Left colon (tissue), 2 donors: ENCODE data around the gene CHST6. TPM values are rescaled to one million over a fixed set of nuclear protein-coding genes. Genes with fewer than 3 reads are reported as not detected.
"Not testable (repeated sequence)": the region's sequence is repeated elsewhere in the genome, so short reads cannot be mapped to it uniquely, and the experiment has no call there.

Experiments used
- ATAC-seq: fragments of 200-7000 bp; cut with Tn5 transposase; one replicate; pipeline ENCODE4 v1.9.1; 2020; ENCODE audit warnings: mild to moderate bottlenecking, moderate library complexity
- DNase-seq, 2 donors: peaks; one replicate each; pipeline ENCODE4 v3.0.0-alpha.2; 2020
- intact Hi-C, 2 donors: fragments of 100-400 bp; cut with DNase I in 1 of 2; cut with micrococcal nuclease in 1 of 2; formaldehyde crosslinking; loops; one replicate each; pipeline versions ENCODE4 v1.11.2 to v1.14.0; 2022; cut with DNase I, micrococcal nuclease
- total RNA-seq, 2 donors: library from RNA; stranded (reverse); fragmentation: NEBNext Ultra II Directional; extraction: Animal tissue kit (Norgen Biotek cat#: 25700); gene quantifications; one replicate each; pipeline ENCODE4 v1.2.1, GENCODE V29; 2021
- donor health status: DM: no; HTN: no; CAD: no.
- donor health status: DM: yes; HTN: yes; CAD: no.

The CHST6 gene
- total RNA-seq, 2 donors from 2014 or later = 2.0 to 4.0 TPM

- ATAC-seq (no peak), DNase-seq (no peak)
- intact Hi-C loops = no loop called here
These were observed 19.1 kb upstream of the CHST6 start for GRCh38 chr16:75514296-75514695.

DNA sequence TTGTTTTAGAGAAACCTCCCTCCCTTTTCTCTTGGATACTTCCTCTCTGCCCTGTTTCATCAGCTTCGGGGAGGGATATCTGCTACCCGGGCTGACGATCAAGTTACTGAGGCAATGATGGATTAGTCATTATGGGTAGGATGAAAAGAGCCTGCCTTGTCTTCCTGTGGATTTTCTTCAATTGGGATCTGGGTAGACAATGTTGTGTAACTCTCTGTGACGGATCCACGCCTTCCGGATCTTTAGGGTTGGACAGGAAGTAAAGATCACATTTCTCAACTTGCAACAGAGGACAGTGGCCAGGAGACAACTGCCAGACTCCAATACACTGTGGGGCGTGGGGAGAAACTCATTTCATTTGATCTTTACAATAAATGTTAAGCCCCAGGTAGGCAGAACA lies 11.3 kb upstream of the CHST6 start:
- ATAC-seq (peak; percentile 88), DNase-seq (no peak)
- intact Hi-C loops = no loop called here

GRCh38 chr16:75506107-75506506 lies 10.9 kb upstream of the CHST6 start:
- intact Hi-C loops = no loop called here
- DNase-seq (no peak), ATAC-seq (no peak)

DNA sequence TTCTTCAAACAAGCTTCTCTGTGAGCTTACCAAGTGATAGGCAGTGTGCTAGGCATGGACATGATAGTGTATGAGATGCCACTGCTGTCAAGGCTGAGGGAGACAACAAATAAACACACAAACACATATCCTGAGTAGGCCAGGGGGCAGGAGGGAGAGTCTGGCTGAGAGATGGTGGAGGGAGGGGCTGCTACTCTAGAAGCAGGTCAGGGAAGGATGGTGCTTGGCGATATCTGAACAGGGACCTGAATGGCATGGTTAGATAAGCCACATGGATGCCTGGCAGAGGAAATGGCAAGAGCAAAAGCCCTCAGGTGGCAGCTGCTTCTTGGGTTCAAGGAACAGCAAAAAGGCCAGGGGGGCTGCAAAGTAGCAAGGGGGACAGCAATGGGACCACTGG lies 8.6 kb upstream of the CHST6 start:
- no peak for DNase-seq
- ATAC-seq = no peak
- intact Hi-C loops = no loop called here

DNA sequence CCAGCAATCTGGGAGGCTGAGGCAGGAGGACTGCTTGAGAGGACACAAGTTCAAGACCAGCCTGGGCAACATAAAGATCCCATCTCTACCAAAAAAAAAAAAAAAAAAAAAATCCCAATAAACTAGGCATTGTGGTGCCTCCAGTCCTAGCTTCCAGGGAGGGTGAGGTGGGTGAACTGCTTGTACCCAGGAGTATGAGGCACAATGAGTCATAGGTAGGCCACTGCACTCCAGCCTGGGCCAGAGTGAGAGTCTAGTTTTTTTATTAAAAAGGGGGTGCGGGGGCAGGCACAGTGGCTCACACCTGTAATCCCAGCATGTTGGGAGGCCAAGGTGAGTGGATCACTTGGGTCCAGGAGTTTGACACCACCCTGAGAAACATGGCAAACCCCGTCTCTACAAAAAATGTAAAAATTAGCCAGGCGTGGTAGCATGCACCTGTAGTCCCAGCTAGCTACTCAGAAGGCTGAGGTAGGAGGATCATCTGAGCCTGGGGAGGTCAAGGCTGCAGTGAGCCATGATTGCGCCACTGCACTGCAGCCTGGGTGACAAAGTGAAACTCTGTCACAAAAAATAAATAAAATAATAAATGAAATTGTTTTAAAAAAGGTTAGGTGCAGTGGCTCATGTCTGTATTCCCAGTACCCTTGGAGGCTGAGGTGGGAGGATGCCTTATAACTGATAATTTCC lies 7.8 kb upstream of the CHST6 start:
- ATAC-seq (no peak), DNase-seq (no peak)
- intact Hi-C loops = no loop called here

DNA sequence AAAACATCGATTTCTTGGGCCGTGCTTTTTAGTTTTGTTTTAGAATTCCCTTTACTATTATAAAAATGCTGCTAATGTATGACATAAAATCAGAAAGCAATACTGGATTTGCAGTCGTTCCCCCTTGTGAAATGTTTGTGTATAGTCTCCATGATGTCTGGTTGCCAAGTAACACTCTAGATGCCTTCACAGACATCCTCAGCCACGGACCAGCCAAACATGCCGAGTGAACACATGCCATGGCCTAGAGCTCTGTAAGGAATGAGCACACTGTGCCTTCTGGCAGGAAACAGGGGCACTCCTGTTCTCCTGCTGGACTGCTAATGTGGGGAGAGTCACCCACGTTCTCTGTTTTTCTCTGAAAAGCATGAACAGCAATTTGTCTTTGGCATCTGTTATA lies 6.6 kb upstream of the CHST6 start:
- DNase-seq, intact Hi-C loops, ATAC-seq: not testable (repeated sequence)

DNA sequence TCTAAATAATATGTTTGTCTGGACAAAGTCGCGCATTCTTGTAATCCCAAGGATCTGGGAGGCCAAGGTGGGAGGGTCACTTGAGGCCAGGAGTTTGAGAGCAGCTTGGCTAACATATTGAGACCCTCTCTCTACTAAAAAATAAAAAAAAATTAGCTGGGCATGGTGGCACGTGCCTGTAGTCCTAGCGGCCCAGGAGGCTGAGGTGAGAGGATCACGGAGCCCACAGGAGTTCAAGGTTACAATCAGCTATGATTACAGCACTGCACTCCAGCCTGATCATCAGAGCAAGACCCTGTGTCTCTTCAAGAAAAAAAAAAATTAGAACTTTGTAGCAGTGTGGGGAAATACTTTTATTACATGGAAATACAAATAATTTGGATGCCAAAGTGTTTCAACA lies 6.1 kb upstream of the CHST6 start:
- ATAC-seq = no peak
- intact Hi-C loops = no loop called here

GRCh38 chr16:75498605-75499322 lies 3.5 kb upstream of the CHST6 start:
- intact Hi-C loops = not testable (repeated sequence)
- peak; percentile 68 for ATAC-seq
- peak; percentile 42 to 64 for DNase-seq

More for the DNA sequence above, 6.1 kb upstream of the CHST6 start:
- no peak for DNase-seq

GRCh38 chr16:75497558-75497957 lies 2.3 kb upstream of the CHST6 start:
- DNase-seq (no peak), ATAC-seq (no peak)
- intact Hi-C loops = no loop called here

DNA sequence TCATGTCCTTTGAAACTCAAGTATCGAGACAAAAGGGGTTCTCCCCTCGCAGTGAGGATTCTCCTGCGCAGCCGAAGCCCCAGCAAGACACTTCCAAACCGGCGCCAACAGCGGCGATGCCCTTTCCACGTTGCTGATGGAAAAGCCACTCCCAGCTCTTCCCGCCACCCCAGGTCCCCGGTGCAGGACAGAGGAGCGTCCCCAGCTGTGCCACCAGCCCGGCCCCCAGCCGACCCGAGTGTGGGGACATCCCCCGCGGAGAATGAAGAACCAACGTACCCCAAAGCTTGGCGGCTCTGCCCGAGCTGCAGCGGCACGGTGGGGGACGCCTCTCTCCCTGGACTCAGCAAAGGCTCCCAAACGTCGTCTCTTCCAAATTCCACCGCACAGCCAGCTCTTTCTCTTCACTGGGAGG lies 573 bp downstream of the CHST6 start:
- no peak for DNase-seq
- intact Hi-C loops = no loop called here
- ATAC-seq = peak; percentile 19

GRCh38 chr16:75494184-75494583 lies 1.1 kb downstream of the CHST6 start:
- ATAC-seq (no peak), DNase-seq (no peak)
- intact Hi-C loops = no loop called here

- intact Hi-C loops = no loop called here
- peak; percentile 32 for ATAC-seq
These were observed 3.4 kb downstream of the CHST6 start for GRCh38 chr16:75491876-75492275.

GRCh38 chr16:75488322-75488721 lies 6.9 kb downstream of the CHST6 start:
- ATAC-seq (no peak), DNase-seq (no peak)
- intact Hi-C loops = no loop called here

More at GRCh38 chr16:75491876-75492275, 3.4 kb downstream of the CHST6 start:
- peak in 1 of 2 donors; percentile 24 for DNase-seq

DNA sequence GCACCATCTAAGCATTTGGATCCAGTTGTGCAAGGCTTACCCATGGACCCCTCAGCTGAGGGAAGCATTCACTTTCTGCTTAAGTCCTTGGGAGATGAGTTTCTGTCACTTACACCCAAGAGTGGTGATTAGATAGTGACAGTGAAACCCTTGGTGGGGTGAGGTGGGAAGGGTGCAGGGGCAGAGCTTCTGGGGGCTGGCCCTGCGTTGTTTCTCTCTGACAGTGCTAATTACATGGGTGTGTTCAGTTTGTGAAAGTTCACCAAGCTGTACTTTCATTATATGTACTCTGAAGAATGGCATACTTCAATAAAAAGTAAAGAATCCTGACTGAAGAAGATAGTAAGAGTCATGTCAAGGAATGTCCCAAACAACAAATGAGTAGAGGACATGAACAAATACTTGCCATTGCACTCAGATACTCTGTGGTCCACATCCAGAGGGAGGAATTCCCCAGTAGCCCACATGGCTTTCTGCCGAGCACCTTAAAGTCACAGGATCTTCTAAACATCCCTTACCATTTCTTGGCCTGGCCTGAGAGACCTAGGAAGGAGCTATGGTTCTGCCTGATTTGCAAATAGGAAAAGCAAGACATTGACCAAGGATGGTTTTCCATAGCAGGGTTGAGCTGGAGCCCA lies 8.4 kb downstream of the CHST6 start:
- intact Hi-C loops = no loop called here
- peak in 1 of 2 donors; percentile 24 for DNase-seq
- ATAC-seq = peak; percentile 85

- peak; percentile 58 to 74 for DNase-seq
- intact Hi-C loops = no loop called here
- ATAC-seq = peak; percentile 86
These were observed 9.1 kb downstream of the CHST6 start for GRCh38 chr16:75486014-75486675.

DNA sequence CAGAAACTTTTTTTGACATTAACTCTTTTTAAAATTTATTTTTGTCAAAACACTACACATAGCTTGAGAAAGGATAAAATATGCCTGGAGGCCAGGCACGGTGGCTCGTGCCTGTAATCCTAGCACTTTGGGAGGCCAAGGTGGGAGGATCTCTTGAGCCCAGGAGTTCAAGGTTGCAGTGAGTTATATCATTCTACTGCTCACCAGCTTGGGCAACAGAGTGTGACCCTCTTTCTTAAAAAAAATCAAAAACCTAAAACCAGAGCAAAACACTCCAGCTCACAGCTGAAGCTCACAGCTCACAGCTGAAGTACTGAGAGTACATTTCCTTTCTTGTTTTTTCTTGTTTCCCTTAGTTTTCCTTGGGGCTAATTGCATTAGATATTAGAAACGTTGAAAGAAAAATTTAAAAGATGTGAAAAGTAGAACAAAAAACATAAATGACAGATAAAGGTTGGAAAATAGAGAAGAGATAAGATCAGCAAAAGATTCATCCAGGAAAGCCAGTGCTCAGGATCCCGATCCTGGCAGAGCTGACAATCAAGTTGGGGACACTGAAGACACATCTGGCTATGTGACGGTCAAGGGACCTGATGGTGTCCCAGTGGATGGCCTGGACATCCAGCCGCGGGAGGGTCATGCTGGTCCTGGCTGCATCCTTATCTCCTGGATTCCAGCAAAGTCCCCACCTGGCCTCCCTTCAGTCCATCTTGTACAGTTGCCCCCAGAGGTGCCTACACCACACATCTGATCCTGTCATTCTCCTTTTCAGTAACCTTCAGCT lies 9.8 kb downstream of the CHST6 start:
- no peak for ATAC-seq
- intact Hi-C loops = no loop called here
- no peak for DNase-seq

DNA sequence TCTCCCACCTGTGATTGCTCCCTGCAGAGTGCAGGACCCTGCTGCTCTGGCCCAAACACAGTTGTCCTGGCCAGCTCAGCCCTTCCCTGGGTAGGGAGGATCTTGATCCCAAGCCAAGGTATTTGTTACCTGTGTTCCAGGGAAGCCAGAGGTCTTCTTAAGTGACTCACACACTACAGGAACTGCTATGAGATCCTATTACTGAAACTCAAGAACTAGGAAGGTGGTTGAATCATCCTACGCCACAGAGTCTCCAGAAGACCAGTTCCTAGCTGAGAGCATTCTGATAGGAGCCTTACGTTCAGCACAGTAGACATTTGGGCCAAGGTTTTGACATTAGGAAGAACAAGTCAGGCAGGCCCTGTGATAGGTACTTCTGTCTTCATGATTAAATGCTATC lies 12.0 kb downstream of the CHST6 start:
- no peak for DNase-seq
- ATAC-seq = peak; percentile 33
- intact Hi-C loops = no loop called here

- no peak for ATAC-seq
- DNase-seq = no peak
- intact Hi-C loops = no loop called here
These were observed 12.6 kb downstream of the CHST6 start for GRCh38 chr16:75482434-75483205.
